ENCODE measurements around the gene GAGE2A.
"Not testable (repeated sequence)": the region's sequence is repeated elsewhere in the genome, so short reads cannot be mapped to it uniquely, and the experiment has no call there.

Gene GAGE2A, protein sequence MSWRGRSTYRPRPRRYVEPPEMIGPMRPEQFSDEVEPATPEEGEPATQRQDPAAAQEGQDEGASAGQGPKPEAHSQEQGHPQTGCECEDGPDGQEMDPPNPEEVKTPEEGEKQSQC

DNA sequence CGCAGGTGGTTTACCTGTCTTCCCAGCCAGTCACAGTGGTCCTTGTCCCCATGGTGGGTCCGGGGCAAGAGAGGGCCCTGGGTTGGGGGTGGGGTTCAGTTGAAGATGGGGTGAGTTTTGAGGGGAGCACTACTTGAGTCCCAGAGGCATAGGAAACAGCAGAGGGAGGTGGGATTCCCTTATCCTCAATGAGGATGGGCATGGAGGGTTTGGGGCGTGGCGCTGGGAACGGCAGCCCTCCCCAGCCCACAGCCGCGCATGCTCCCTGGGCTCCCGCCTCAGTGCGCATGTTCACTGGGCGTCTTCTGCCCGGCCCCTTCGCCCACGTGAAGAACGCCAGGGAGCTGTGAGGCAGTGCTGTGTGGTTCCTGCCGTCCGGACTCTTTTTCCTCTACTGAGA lies at the start of gene GAGE2A:
Gene GAGE2A (plus strand): TSS at position 301 of the 400 bp plus-strand sequence. CDS start 1,155 bp downstream, outside the sequence.
- DNase-seq (ENCODE audit: low read depth), result not testable (repeated sequence)

GRCh38 chrX:49541433-49541832 lies 47.9 kb upstream of the GAGE2A start, which contains the start of gene GAGE12D:
Gene GAGE12D (plus strand): TSS chrX:49541733. CDS start chrX:49542888, 1,155 bp downstream.
- DNase-seq (ENCODE audit: low read depth), result not testable (repeated sequence)

- DNase-seq (ENCODE audit: low read depth), result not testable (repeated sequence)
Observed at GRCh38 chrX:49550989-49551388, 38.3 kb upstream of the GAGE2A start, which contains the start of gene GAGE12E. Gene GAGE12E (plus strand): TSS chrX:49551289. CDS start chrX:49552444, 1,155 bp downstream.

DNA sequence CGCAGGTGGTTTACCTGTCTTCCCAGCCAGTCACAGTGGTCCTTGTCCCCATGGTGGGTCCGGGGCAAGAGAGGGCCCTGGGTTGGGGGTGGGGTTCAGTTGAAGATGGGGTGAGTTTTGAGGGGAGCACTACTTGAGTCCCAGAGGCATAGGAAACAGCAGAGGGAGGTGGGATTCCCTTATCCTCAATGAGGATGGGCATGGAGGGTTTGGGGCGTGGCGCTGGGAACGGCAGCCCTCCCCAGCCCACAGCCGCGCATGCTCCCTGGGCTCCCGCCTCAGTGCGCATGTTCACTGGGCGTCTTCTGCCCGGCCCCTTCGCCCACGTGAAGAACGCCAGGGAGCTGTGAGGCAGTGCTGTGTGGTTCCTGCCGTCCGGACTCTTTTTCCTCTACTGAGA lies 28.8 kb upstream of the GAGE2A start, which contains the start of gene GAGE12F:
Gene GAGE12F (plus strand): TSS at position 301 of the 400 bp plus-strand sequence. CDS start 1,155 bp downstream, outside the sequence.
- DNase-seq (ENCODE audit: low read depth), result not testable (repeated sequence)

DNA sequence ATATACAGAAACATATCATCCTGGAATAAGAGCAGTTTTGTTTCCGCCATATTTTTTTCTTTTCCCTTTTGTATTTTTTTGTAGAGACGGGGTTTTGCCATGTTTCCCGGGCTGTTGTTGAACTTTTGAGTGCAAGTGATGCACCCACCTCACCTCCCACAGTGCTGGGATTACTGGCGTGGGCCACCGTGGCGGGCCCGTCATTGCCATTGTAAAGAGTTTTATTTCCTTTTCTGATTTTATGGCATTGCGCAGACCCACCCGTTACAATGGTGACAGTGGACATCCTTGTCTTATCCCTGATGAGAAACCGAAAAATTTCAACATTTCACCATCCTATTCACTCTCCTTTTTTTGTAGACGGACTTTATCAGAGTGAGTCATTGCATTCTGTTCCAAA lies 20.6 kb upstream of the GAGE2A start:
- not testable (repeated sequence) for DNase-seq (ENCODE audit: low read depth)

DNA sequence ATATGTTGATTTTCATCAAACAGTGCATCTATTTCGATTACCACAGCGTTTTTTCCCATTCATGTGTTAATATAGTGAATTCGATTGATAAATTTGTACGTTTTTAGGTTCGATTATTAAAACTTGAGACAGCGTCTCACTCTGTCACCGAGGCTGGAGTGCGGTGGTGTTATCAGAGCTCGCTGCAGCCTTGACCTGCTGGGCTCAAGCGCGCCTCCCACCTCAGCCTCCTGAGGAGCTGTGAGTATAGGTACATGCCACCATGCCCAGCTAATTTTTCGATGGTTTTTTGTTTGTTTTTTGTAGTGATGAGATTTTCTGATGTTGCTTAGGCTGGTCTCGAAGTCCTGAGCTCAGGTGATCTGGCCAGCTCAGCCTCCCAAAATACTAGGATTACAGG lies 20.1 kb upstream of the GAGE2A start:
- DNase-seq (ENCODE audit: low read depth), result not testable (repeated sequence)

- not testable (repeated sequence) for DNase-seq (ENCODE audit: low read depth)
Observed at GRCh38 chrX:49570100-49570499, 19.2 kb upstream of the GAGE2A start, which contains the start of gene GAGE12G. Gene GAGE12G (plus strand): TSS chrX:49570400. CDS start chrX:49571555, 1,155 bp downstream.

- DNase-seq (ENCODE audit: low read depth), result not testable (repeated sequence)
Observed at GRCh38 chrX:49579649-49580048, 9.6 kb upstream of the GAGE2A start, which contains the start of gene GAGE12H. Gene GAGE12H (plus strand): TSS chrX:49579949. CDS start chrX:49581104, 1,155 bp downstream.

- not testable (repeated sequence) for DNase-seq (ENCODE audit: low read depth)
Observed at GRCh38 chrX:49589769-49590478, 628 bp downstream of the GAGE2A start.

DNA sequence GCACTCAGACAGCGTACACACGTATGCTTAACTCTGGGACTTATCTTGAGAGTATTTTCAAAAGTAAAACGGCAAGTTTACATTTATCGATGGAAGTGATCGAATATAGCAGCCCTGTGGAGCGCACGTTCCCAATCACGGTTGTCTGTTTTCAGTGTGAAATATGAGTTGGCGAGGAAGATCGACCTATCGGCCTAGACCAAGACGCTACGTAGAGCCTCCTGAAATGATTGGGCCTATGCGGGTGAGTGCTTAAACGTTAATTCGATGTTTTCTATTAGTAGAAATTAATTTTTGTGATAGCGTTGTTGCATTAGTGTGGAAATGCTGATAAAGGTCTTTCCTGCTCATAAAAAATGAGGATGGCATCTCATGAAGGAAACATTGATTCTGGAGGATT lies 1.2 kb downstream of the GAGE2A start:
- not testable (repeated sequence) for DNase-seq (ENCODE audit: low read depth)

GRCh38 chrX:49598720-49599119 lies 9.4 kb downstream of the GAGE2A start, which contains the start of gene GAGE1:
Gene GAGE1 (plus strand): TSS chrX:49599020. CDS start chrX:49600175, 1,155 bp downstream.
- not testable (repeated sequence) for DNase-seq (ENCODE audit: low read depth)

GRCh38 chrX:49610718-49611310 lies 21.5 kb downstream of the GAGE2A start:
- no peak for DNase-seq (ENCODE audit: low read depth)

- no peak for DNase-seq (ENCODE audit: low read depth)
Observed at GRCh38 chrX:49618574-49618973, 29.3 kb downstream of the GAGE2A start.

DNA sequence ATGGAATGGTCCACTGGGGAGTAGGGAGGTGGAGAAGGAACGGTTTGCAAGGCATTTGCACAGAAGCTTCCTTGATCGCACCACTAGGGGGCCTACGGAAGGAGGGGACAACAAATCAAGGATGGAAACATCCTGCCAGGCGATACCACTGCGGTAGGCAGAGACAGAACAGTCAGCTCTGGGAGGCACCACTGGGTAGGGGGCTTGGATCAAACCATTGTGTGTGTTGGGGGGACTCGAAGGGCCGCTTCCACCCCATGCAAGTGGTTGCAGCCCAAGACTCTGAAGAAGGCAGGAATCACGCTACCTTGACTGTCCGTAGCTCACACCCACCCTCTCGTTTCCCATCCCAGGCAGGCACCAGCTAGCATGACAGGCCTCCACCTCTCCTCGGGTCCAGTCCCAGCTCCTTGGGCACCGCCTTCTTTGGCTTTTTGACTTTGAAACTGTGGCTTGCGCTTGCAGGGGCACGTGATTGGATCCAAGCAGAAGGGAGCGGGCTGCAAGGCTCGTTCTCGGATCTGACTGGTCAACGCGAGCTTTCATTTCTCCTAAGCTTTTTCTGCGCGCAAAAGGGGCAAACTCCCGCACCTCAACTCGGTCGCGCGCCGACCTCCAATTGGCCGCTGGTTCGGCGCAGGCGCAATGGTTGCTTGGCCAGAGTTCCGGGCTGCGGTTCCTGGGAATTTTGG lies 37.9 kb downstream of the GAGE2A start:
- no peak for DNase-seq (ENCODE audit: low read depth)

DNA sequence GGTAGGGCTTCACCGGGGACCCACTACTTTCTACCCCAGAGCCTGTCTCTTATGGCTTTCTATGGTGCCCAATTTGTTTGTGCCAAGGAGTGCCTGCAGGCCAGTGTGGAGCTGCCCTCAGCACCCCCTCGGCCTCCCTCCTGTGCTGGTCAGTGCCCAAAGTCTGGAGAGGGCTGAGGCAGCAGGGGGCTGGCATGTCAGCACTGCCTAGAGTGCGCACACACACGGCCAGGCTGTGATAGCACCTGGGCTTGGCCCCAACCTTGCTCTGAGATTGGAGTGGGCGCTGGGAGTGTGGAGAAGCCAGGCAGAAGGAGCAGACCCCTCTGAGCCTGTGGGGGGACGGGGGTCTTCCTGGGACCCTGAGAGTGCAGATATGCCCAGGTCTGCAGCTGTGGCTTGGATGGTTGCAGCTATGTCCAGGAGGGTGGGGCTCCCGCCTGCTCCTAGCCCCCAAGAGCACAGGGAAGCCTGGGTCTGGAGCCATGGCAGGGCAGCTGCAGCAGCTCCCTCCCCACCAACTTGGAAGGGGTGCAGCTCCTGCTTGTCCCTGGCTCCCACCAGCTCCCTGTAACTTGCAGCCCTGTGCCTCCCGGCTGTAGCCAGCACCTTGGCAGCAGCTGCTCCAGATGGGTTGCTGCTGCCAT lies 55.8 kb downstream of the GAGE2A start:
- DNase-seq (ENCODE audit: low read depth), result no peak

All from GM04504 (cell line).